ENCODE measurements around the gene ADGRE1. TPM values are rescaled to one million over a fixed set of nuclear protein-coding genes. Genes with fewer than 3 reads are reported as not detected.

ADGRE1 gene
- total RNA-seq, 2 experiments from 2014 or later: 6.0 to 6.5 TPM

DNA sequence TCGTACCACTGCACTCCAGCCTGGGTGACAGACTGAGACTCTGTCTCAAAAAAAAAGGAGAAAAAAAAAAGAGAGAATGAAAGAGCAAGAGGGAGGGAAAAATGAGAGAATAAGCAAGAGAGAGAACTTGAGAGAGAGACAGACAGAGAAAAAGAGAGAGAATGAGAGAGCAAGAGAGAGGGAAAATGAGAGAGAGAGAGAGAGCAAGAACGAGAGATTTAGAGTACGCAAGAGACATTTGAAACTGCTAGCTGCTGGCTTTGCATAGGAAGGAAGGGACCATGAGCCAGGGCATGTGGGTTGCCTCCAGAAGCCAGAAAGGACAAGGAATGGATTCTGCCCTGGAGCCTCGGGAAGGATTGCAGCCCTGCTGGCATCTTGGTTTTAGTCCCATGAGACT lies 9.6 kb upstream of the ADGRE1 start:
- no peaks in the 10 kb centered on the region for H3K27me3 Mint-ChIP-seq
- H3K4me3 Mint-ChIP-seq: no peak overlapping the region
- DNase-seq (no peak), ATAC-seq (no peak)
- peaks cover 9% of the 10 kb centered on the region for H3K4me1 Mint-ChIP-seq
- no peaks in the 10 kb centered on the region for H3K36me3 Mint-ChIP-seq (ENCODE audit: low read depth)
- POLR2A ChIA-PET: no interaction called here
- H3K9me3 Mint-ChIP-seq (ENCODE audit: low read depth): no peaks in the 10 kb centered on the region
- H3K27ac Mint-ChIP-seq: no peak overlapping the region
- CTCF ChIA-PET: no interaction called here
- intact Hi-C loops (cut with DNase I, micrococcal nuclease): no loop called here

DNA sequence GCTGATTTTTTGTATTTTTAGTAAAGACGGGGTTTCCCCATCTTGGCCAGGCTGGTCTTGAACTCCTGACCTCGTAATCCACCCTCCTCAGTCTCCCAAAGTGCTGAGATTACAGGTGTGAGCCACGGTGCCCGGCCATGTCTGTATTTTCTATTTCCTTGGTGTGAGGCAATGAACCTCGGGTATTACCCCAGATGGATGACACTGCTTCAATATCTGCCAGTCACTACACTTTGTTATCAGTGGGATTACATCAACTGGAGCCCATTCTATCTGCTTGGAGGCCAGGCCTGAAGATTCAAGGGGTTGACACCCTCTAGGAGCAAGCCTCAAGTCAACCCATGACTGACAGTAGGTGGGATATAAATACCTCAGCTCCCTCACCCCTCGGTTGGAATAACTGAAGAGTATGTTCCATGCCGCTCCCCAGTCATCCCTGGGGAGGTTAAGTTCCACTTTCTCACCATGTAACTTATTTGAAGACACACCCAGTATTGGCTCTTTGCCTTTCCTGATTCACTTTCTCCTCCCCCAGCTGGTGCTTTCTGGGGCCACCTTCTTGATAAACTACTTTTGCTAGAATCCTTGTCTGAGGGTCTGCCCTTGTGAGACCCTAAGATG lies 992 bp upstream of the ADGRE1 start:
- peaks cover 46% of the 10 kb centered on the region for H3K4me1 Mint-ChIP-seq
- ATAC-seq: no peak
- peaks cover 17% of the 10 kb centered on the region for H3K9me3 Mint-ChIP-seq (ENCODE audit: low read depth)
- ChIA-PET POLR2A (no interaction called here), CTCF (interaction anchor here (0.6 kb wide), 1 partner anchor 469 kb away, joined by 3 read pairs; no protein-coding TSS in a partner anchor)
- intact Hi-C loops (cut with DNase I, micrococcal nuclease): no loop called here
- no peak for DNase-seq
- H3K36me3 Mint-ChIP-seq (ENCODE audit: low read depth): peaks cover 18% of the 10 kb centered on the region
- H3K4me3 Mint-ChIP-seq: no peak overlapping the region
- H3K27ac Mint-ChIP-seq: no peak overlapping the region
- no peaks in the 10 kb centered on the region for H3K27me3 Mint-ChIP-seq

DNA sequence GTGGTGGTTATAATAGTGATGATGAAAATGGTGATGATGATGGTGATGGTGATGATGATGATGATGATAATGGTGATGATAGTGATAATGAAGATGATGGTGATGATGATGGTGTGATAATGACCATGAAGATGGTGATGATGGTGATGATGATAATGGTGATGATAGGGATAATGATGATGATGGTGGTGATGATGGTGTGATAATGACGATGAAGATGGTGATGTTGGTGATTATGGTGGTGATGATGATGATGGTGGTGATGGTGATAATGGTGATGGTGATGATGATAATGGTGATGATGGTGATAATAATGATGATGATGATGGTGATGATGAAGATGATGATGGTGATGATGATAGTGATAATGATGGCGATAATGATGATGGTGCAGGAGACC lies 1.6 kb downstream of the ADGRE1 start:
- no peak for DNase-seq
- peaks cover 69% of the 10 kb centered on the region for H3K4me1 Mint-ChIP-seq
- H3K9me3 Mint-ChIP-seq (ENCODE audit: low read depth): peaks cover 36% of the 10 kb centered on the region
- peaks cover 37% of the 10 kb centered on the region for H3K36me3 Mint-ChIP-seq (ENCODE audit: low read depth)
- no peak overlapping the region for H3K4me3 Mint-ChIP-seq
- H3K27me3 Mint-ChIP-seq: no peaks in the 10 kb centered on the region
- CTCF ChIA-PET: interaction anchor here (0.6 to 2.0 kb wide), 2 partner anchors 25 to 465 kb away, joined by 5 to 7 read pairs; no protein-coding TSS in a partner anchor
- peak overlapping the region; percentile 3 for H3K27ac Mint-ChIP-seq
- intact Hi-C loops (cut with DNase I, micrococcal nuclease): no loop called here
- ATAC-seq: no peak
- POLR2A ChIA-PET: no interaction called here

DNA sequence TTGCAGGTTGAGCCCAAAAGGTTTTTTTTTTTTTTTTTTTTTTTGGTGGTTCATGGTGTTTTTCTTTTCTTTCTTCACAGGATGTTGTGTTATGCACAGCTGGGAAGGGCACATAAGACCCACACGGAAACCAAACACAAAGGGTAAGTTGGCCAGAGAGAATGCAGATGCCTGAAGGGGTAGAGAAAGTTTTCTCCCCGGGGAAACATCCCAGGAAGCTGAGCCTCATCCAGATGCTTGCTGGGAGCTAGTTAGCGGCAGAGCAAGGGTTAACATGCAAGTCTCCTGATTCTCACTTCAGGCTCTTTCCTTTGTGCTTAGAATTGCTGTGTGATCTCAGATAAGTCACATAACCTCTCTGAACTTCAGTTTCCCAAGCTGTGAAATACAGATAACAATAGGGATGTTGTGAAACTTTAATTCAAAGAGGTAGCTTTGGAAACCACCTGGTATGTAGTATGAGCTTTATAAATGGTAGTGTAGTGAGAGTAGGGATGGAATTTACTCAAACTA lies 3.1 kb downstream of the ADGRE1 start:
- ATAC-seq (peak; percentile 60), DNase-seq (no peak)
- Mint-ChIP-seq H3K27ac (peak overlapping the region; percentile 89), H3K27me3 (no peaks in the 10 kb centered on the region), H3K9me3 (ENCODE audit: low read depth) (peaks cover 50% of the 10 kb centered on the region), H3K4me3 (no peak overlapping the region), H3K36me3 (ENCODE audit: low read depth) (peaks cover 45% of the 10 kb centered on the region), H3K4me1 (peaks cover 77% of the 10 kb centered on the region)
- ChIA-PET POLR2A (interaction anchor here (0.6 to 1.1 kb wide), 4 partner anchors 27 to 1093 kb away, joined by 3 to 6 read pairs (median 4); no protein-coding TSS in a partner anchor), CTCF (interaction anchor here (0.5 to 2.0 kb wide), 12 partner anchors 11 to 1230 kb away, joined by 3 to 7 read pairs (median 4); partner anchors contain the start of gene GPR108)
- intact Hi-C loops (cut with DNase I, micrococcal nuclease): loop anchor here in 1 of 2 experiments (5.0 kb wide), 1 partner anchor 57 kb away; no protein-coding TSS in a partner anchor

DNA sequence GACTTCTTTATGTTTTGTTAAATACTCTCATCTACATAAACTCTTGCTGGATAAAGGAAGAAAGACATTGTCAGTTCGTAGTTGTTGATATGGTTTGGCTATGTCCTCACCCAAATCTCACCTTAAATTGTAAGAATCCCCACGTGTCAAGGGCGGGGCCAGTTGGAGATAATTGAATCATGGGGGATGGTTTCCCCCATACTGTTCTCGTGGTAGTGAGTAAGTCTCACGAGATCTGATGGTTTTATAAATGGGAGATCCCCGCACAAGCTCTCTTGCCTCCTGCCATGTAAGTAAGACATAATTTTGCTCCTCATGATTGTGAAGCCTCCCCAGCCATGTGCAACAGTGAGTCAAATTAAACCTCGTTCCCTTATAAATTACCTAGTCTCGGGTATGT lies 3.6 kb downstream of the ADGRE1 start:
- DNase-seq (peak; percentile 73), ATAC-seq (peak; percentile 63)
- POLR2A ChIA-PET: interaction anchor here (0.6 to 0.7 kb wide), 3 partner anchors 413 to 1094 kb away, joined by 3 to 6 read pairs (median 4); no protein-coding TSS in a partner anchor
- H3K4me1 Mint-ChIP-seq: peaks cover 80% of the 10 kb centered on the region
- no peak overlapping the region for H3K4me3 Mint-ChIP-seq
- CTCF ChIA-PET: interaction anchor here (0.6 to 2.0 kb wide), 8 partner anchors 12 to 1230 kb away, joined by 3 to 7 read pairs (median 4); partner anchors contain the start of gene GPR108
- intact Hi-C loops (cut with DNase I, micrococcal nuclease): loop anchor here in 1 of 2 experiments (1.0 to 5.0 kb wide), 2 partner anchors 56 to 154 kb away; partner anchors contain the start of gene GPR108
- H3K27ac Mint-ChIP-seq: peak overlapping the region; percentile 89
- H3K9me3 Mint-ChIP-seq (ENCODE audit: low read depth): peaks cover 54% of the 10 kb centered on the region
- no peaks in the 10 kb centered on the region for H3K27me3 Mint-ChIP-seq
- peaks cover 50% of the 10 kb centered on the region for H3K36me3 Mint-ChIP-seq (ENCODE audit: low read depth)

DNA sequence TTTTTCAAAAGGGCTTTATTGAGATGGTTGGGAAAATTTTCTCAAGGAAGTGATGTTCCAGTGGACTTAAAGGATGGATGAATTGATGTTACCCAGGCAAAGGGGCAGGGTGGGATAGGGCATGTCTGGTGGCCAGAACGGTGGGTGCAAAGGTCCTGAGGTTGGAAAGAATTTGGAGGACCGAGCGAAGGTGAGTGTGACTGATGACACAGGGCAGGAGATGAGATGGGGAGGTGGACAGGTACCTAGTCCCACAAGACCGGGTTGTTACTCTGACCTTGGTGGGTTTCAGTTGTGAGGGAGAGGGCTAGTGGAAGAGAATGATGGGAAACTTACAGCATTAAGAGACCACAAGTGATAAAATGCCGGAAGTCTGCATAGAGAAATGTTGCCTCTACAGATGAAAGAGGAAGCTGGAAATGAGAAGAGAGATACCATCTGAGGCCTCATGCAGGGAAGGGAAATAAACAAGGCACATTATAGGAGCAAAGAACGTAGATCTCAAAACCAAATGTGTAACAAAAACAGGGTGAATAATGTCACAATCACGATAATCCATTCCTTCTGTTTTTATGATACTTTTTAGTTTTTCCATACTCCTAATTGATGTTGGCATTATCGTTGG lies 4.5 kb downstream of the ADGRE1 start:
- DNase-seq: no peak
- POLR2A ChIA-PET: no interaction called here
- Mint-ChIP-seq H3K27me3 (no peaks in the 10 kb centered on the region), H3K4me3 (peak overlapping the region; percentile 18), H3K9me3 (ENCODE audit: low read depth) (peaks cover 58% of the 10 kb centered on the region), H3K36me3 (ENCODE audit: low read depth) (peaks cover 51% of the 10 kb centered on the region), H3K27ac (peak overlapping the region; percentile 89), H3K4me1 (peaks cover 79% of the 10 kb centered on the region)
- no peak for ATAC-seq
- CTCF ChIA-PET: no interaction called here
- intact Hi-C loops (cut with DNase I, micrococcal nuclease): loop anchor here in 1 of 2 experiments (1.0 to 5.0 kb wide), 2 partner anchors 55 to 155 kb away; partner anchors contain the start of gene GPR108

DNA sequence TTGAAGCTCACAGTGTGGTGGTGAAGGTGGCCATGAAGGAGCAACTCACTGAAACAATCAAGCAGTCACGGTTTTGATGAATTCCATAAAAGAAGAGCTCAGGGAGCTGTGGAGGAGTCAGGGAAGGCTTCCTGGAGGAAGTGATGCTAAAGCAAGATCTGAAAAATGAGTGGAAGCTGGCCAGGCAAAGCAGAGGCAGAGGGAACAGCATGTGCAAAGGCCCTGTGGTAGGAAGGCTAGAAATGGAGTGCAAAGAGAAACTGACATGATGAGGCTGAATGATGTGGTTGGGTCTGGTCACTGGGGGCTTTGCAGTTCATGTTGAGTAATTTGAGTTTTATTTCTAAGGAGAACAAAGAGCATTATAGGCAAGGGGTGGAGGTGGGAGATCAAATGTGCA lies 6.9 kb downstream of the ADGRE1 start:
- POLR2A ChIA-PET: no interaction called here
- Mint-ChIP-seq H3K27ac (no peak overlapping the region), H3K27me3 (no peaks in the 10 kb centered on the region), H3K36me3 (ENCODE audit: low read depth) (peaks cover 57% of the 10 kb centered on the region), H3K4me3 (no peak overlapping the region), H3K9me3 (ENCODE audit: low read depth) (peaks cover 45% of the 10 kb centered on the region), H3K4me1 (peaks cover 60% of the 10 kb centered on the region)
- CTCF ChIA-PET: interaction anchor here (1.2 kb wide), 1 partner anchor 9 kb away, joined by 3 read pairs; no protein-coding TSS in a partner anchor
- DNase-seq: no peak
- ATAC-seq: no peak
- intact Hi-C loops (cut with DNase I, micrococcal nuclease): loop anchor here in 1 of 2 experiments (5.0 kb wide), 1 partner anchor 53 kb away; no protein-coding TSS in a partner anchor

DNA sequence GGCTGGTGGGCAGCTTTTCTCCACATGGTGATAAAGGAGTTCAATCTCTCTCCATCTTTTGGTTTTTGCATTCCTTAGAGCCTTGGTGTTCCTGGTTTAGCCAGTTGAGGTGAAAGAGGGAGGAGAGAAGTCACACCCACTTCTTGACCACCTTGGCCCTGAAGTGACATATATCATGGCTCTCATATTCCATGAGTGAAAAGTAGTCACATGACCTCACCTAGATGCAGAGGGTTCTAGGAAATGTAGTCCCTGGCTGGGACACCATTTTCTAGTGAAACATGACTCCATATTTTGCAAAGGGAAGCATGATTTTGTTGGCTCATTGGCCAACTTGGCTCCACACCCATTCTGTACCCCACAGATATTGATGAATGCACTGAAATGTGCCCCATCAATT lies 16.1 kb downstream of the ADGRE1 start:
- H3K9me3 Mint-ChIP-seq (ENCODE audit: low read depth): peaks cover 21% of the 10 kb centered on the region
- DNase-seq (no peak), ATAC-seq (no peak)
- no peaks in the 10 kb centered on the region for H3K27me3 Mint-ChIP-seq
- CTCF ChIA-PET: interaction anchor here (0.9 to 1.1 kb wide), 2 partner anchors 13 to 33 kb away, joined by 3 read pairs; no protein-coding TSS in a partner anchor
- intact Hi-C loops (cut with DNase I, micrococcal nuclease): no loop called here
- no peak overlapping the region for H3K27ac Mint-ChIP-seq
- H3K36me3 Mint-ChIP-seq (ENCODE audit: low read depth): peaks cover 31% of the 10 kb centered on the region
- H3K4me3 Mint-ChIP-seq: no peak overlapping the region
- POLR2A ChIA-PET: no interaction called here
- H3K4me1 Mint-ChIP-seq: no peaks in the 10 kb centered on the region

DNA sequence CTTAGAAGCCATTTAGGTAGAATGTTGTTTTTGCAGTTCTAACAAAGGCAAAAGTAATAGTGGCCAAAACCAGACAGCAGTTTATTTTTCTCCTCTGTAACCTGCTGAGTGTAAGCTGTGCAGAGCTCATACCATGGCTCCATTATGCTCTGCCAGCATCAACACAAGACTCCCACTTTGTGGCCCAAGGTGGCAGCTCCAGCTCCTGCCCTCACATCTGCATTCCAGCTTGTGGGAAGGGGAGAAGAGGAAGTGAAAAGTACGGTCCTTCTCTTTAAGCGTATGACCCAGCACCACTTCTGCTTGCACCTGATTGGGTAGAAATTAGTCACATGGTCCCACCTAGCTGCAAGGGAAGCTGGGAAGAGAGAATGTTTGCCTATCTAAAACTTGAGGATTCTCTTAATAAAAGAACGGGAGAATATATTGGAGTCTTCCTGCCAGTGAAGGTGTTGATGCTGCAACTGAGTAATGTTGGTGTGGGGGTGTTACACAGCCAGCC lies 19.2 kb downstream of the ADGRE1 start:
- ATAC-seq (no peak), DNase-seq (no peak)
- no peaks in the 10 kb centered on the region for H3K27me3 Mint-ChIP-seq
- no peaks in the 10 kb centered on the region for H3K4me1 Mint-ChIP-seq
- ChIA-PET CTCF (no interaction called here), POLR2A (no interaction called here)
- intact Hi-C loops (cut with DNase I, micrococcal nuclease): no loop called here
- H3K4me3 Mint-ChIP-seq: no peak overlapping the region
- peaks cover 9% of the 10 kb centered on the region for H3K9me3 Mint-ChIP-seq (ENCODE audit: low read depth)
- peaks cover 9% of the 10 kb centered on the region for H3K36me3 Mint-ChIP-seq (ENCODE audit: low read depth)
- H3K27ac Mint-ChIP-seq: no peak overlapping the region

DNA sequence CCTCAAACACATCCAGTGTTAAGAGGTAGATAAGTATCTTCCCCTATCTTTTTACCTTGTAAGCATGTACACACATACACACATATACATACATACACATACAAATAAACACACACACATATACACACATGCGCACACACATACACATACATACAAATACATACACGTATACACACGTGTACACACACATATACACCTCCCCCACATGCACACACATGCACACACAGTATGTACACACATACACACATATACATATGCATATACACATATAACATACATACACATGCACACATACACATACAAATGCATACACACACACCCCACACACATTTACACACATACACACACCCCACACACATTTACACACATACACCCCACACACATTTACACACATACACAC lies 24.1 kb downstream of the ADGRE1 start:
- H3K9me3 Mint-ChIP-seq (ENCODE audit: low read depth): peaks cover 12% of the 10 kb centered on the region
- H3K27ac Mint-ChIP-seq: no peak overlapping the region
- H3K36me3 Mint-ChIP-seq (ENCODE audit: low read depth): peaks cover 16% of the 10 kb centered on the region
- H3K4me3 Mint-ChIP-seq: no peak overlapping the region
- no peaks in the 10 kb centered on the region for H3K4me1 Mint-ChIP-seq
- ChIA-PET POLR2A (no interaction called here), CTCF (no interaction called here)
- intact Hi-C loops (cut with DNase I, micrococcal nuclease): no loop called here
- DNase-seq (no peak), ATAC-seq (no peak)
- no peaks in the 10 kb centered on the region for H3K27me3 Mint-ChIP-seq

DNA sequence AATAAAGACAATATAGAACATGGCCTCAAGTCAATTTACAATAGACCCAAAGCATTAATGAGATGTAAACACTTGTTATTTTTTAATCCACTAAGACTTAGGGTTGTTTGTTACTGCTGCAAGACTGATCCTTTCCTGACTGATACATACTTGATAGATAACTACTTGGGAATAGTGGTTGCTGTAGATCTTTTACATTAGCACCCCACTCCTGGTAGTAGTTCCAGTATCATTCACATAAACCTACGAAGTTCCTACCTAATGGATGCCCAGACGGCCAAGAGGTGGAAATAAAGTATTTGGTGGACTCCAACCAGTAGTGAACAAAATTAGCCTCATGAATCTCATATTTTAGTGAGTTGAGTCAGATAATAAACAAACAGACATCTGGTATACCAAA lies 26.9 kb downstream of the ADGRE1 start:
- H3K9me3 Mint-ChIP-seq (ENCODE audit: low read depth): peaks cover 8% of the 10 kb centered on the region
- H3K27me3 Mint-ChIP-seq: no peaks in the 10 kb centered on the region
- ATAC-seq: no peak
- ChIA-PET CTCF (no interaction called here), POLR2A (no interaction called here)
- H3K36me3 Mint-ChIP-seq (ENCODE audit: low read depth): peaks cover 18% of the 10 kb centered on the region
- intact Hi-C loops (cut with DNase I, micrococcal nuclease): no loop called here
- no peak overlapping the region for H3K27ac Mint-ChIP-seq
- no peaks in the 10 kb centered on the region for H3K4me1 Mint-ChIP-seq
- no peak overlapping the region for H3K4me3 Mint-ChIP-seq
- no peak for DNase-seq
